Memory B cell (primary cell): ENCODE results near the gene CALR.
"Not testable (repeated sequence)": the region's sequence is repeated elsewhere in the genome, so short reads cannot be mapped to it uniquely, and the experiment has no call there.

Experiments
- ATAC-seq: fragments of 150-1000 bp; cut with Tn5 transposase; 2 replicates; pipeline ENCODE4 v1.10.0; 2021; ENCODE audit warnings: low read depth, mild to moderate bottlenecking, moderate library complexity
- DNase-seq, 2 donors: peaks; one replicate each; pipeline ENCODE4 v3.0.0; 2022; ENCODE audit warnings: low spot score in 2 of 2
- H3K27ac Mint-ChIP-seq: one replicate; pipeline ENCODE4 v1.8.0; 2022; ENCODE audit warnings: mild to moderate bottlenecking, moderate library complexity, mixed read lengths
- H3K27me3 Mint-ChIP-seq: one replicate; pipeline ENCODE4 v1.8.0; 2022; ENCODE audit warnings: mixed read lengths
- H3K36me3 Mint-ChIP-seq: one replicate; pipeline ENCODE4 v1.8.0; 2022; ENCODE audit warnings: mild to moderate bottlenecking, mixed read lengths
- H3K4me1 Mint-ChIP-seq: one replicate; pipeline ENCODE4 v1.8.0; 2022; ENCODE audit warnings: mixed read lengths
- H3K4me3 Mint-ChIP-seq: one replicate; pipeline ENCODE4 v1.8.0; 2022; ENCODE audit warnings: mild to moderate bottlenecking, moderate library complexity, mixed read lengths
- H3K9me3 Mint-ChIP-seq: one replicate; pipeline ENCODE4 v1.8.0; 2022; ENCODE audit warnings: mixed read lengths

Gene CALR

GRCh38 chr19:12943437-12944044, 5.1 kb downstream of the CALR start:
- peaks cover 29% of the 10 kb centered on the region for H3K4me1 Mint-ChIP-seq
- peak overlapping the region; percentile 91 for H3K27ac Mint-ChIP-seq
- ATAC-seq = no peak
- H3K27me3 Mint-ChIP-seq = no peaks in the 10 kb centered on the region
- no peak for DNase-seq
- no peaks in the 10 kb centered on the region for H3K9me3 Mint-ChIP-seq
- no peak overlapping the region for H3K4me3 Mint-ChIP-seq
- peaks cover 32% of the 10 kb centered on the region for H3K36me3 Mint-ChIP-seq

GRCh38 chr19:12944104-12944674, 5.8 kb downstream of the CALR start:
- H3K36me3 Mint-ChIP-seq = peaks cover 28% of the 10 kb centered on the region

GRCh38 chr19:12945479-12946091, 7.2 kb downstream of the CALR start, which contains the start of gene RAD23A:
Gene RAD23A, plus strand, starts transcription at chr19:12945862. Its CDS starts 87 bp downstream, at chr19:12945949.
- H3K4me3 Mint-ChIP-seq = peak within 1 kb of the TSS; percentile 94
- DNase-seq (peak; percentile 98), ATAC-seq (peak; percentile 86)
- no peaks in the 10 kb centered on the region for H3K27me3 Mint-ChIP-seq
- H3K27ac Mint-ChIP-seq = peak within 1 kb of the TSS; percentile 91
- no peaks in the 10 kb centered on the region for H3K9me3 Mint-ChIP-seq
- H3K4me1 Mint-ChIP-seq = peaks cover 17% of the 10 kb centered on the region
- H3K36me3 Mint-ChIP-seq = peaks cover 28% of the 10 kb centered on the region

More at GRCh38 chr19:12944104-12944674, 5.8 kb downstream of the CALR start:
- Mint-ChIP-seq H3K9me3 (no peaks in the 10 kb centered on the region), H3K27ac (peak overlapping the region; percentile 91), H3K4me1 (peaks cover 26% of the 10 kb centered on the region), H3K27me3 (no peaks in the 10 kb centered on the region), H3K4me3 (no peak overlapping the region)
- ATAC-seq (no peak), DNase-seq (no peak)

DNA sequence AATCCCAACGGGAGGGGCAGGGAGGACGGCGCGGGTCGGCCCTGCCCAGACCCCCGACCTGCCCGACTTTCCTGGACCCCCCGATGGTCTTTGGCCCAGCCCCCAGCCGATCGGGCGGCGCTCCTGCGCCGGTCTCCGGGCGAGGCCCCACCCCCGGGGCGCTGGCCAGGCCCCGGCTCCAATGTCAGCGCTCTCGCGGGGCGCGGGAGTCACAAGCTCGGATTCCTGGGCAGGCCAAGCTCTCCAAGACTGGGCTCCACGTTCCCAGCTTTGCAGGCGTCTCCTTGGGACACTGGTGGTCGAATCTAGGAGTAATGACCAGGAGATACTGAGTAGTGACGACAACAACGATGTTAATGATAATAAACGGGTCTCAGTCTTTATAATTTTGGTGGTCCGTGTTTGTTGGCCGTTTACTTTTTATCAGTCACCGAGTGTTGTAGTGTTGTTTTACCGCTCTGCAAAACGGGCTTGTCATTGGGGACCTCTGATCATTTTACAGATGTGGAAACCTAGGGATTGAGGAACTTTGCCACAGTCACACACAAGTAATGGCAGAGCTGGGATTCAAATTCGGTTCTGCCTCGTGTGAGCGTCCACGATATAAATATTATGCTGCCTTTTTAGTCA, 7.8 kb downstream of the CALR start:
- Mint-ChIP-seq H3K36me3 (peaks cover 28% of the 10 kb centered on the region), H3K27ac (peak overlapping the region; percentile 91), H3K4me1 (peaks cover 14% of the 10 kb centered on the region), H3K27me3 (no peaks in the 10 kb centered on the region), H3K9me3 (no peaks in the 10 kb centered on the region), H3K4me3 (peak overlapping the region; percentile 94)
- peak; percentile 36 for ATAC-seq
- DNase-seq = peak in 1 of 2 donors; percentile 58

GRCh38 chr19:12946731-12947496, 8.5 kb downstream of the CALR start:
- Mint-ChIP-seq H3K4me3 (peak overlapping the region; percentile 94), H3K36me3 (peaks cover 32% of the 10 kb centered on the region), H3K27me3 (no peaks in the 10 kb centered on the region), H3K9me3 (no peaks in the 10 kb centered on the region), H3K27ac (peak overlapping the region; percentile 91), H3K4me1 (peaks cover 14% of the 10 kb centered on the region)
- ATAC-seq (no peak), DNase-seq (no peak)

- H3K4me3 Mint-ChIP-seq = no peak overlapping the region
- H3K27me3 Mint-ChIP-seq = no peaks in the 10 kb centered on the region
- peaks cover 12% of the 10 kb centered on the region for H3K4me1 Mint-ChIP-seq
- H3K36me3 Mint-ChIP-seq = peaks cover 33% of the 10 kb centered on the region
- DNase-seq (no peak), ATAC-seq (no peak)
- no peak overlapping the region for H3K27ac Mint-ChIP-seq
- H3K9me3 Mint-ChIP-seq = no peaks in the 10 kb centered on the region
Measured at GRCh38 chr19:12947702-12948611, 9.5 kb downstream of the CALR start.

DNA sequence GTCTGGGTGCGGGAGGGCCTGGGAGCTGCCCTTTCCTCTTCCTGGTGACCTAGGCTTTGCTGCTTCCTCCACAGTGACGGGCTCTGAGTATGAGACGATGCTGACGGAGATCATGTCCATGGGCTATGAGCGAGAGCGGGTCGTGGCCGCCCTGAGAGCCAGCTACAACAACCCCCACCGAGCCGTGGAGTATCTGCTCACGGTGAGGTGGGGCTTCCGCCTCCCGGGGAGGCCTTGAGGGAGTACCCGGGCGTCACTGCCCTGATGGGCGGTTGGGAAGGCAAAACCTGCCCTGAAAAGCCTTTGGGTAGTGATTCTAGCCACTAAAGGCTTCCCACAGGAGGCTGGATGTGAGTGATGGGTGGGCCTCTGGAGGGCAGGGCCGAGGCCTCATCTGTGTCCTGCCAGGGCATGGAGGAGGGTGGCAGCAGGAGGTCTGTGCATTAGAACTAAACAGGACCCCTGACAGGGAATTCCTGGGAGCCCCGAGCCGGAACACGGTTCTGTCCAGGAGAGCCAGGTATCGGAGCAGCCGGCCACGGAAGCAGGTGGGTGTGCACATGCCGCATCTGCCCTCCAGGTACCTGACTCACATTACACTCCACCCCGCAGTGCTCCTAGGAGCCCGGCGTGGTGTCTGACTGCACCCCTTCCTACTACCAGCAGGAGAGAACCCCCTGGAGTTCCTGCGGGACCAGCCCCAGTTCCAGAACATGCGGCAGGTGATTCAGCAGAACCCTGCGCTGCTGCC, 10.4 kb downstream of the CALR start:
- no peaks in the 10 kb centered on the region for H3K27me3 Mint-ChIP-seq

GRCh38 chr19:12949363-12950283, 11.2 kb downstream of the CALR start:
- H3K9me3 Mint-ChIP-seq = no peaks in the 10 kb centered on the region
- H3K36me3 Mint-ChIP-seq = peaks cover 30% of the 10 kb centered on the region
- H3K4me1 Mint-ChIP-seq = peaks cover 11% of the 10 kb centered on the region
- DNase-seq (no peak), ATAC-seq (no peak)
- peak overlapping the region; percentile 18 for H3K27ac Mint-ChIP-seq
- H3K4me3 Mint-ChIP-seq = no peak overlapping the region
- no peaks in the 10 kb centered on the region for H3K27me3 Mint-ChIP-seq

More for the DNA sequence above, 10.4 kb downstream of the CALR start:
- Mint-ChIP-seq H3K27ac (no peak overlapping the region), H3K36me3 (peaks cover 28% of the 10 kb centered on the region), H3K9me3 (no peaks in the 10 kb centered on the region), H3K4me1 (peaks cover 7% of the 10 kb centered on the region), H3K4me3 (no peak overlapping the region)
- ATAC-seq = no peak
- DNase-seq = no peak

DNA sequence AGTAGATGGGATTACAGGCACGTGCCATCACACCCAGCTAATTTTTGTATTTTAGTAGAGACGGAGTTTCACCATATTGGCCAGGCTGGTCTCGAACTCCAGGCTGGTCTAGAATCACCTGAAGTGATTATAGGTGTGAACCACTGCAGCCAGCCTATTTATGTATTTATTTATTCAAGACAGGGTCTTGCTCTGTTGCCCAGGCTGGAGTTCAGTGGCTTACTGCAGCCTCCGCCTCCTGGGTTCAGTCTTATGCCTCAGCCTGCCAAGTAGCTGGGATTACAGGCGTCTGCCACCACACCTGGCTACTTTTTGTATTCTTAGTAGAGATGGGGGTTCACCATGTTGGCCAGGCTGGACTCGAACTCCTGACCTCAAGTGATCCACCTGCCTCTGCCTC, 13.6 kb downstream of the CALR start:
- H3K27me3 Mint-ChIP-seq, ATAC-seq, H3K4me3 Mint-ChIP-seq, DNase-seq, H3K27ac Mint-ChIP-seq, H3K9me3 Mint-ChIP-seq: not testable (repeated sequence)
- H3K4me1 Mint-ChIP-seq = peaks cover 19% of the 10 kb centered on the region
- H3K36me3 Mint-ChIP-seq = peaks cover 30% of the 10 kb centered on the region

- Mint-ChIP-seq H3K4me1 (peaks cover 19% of the 10 kb centered on the region), H3K9me3 (no peaks in the 10 kb centered on the region), H3K36me3 (peaks cover 29% of the 10 kb centered on the region), H3K27me3 (no peaks in the 10 kb centered on the region), H3K4me3 (no peak overlapping the region), H3K27ac (no peak overlapping the region)
- DNase-seq = no peak
- no peak for ATAC-seq
Measured at GRCh38 chr19:12952488-12953137, 14.2 kb downstream of the CALR start.

DNA sequence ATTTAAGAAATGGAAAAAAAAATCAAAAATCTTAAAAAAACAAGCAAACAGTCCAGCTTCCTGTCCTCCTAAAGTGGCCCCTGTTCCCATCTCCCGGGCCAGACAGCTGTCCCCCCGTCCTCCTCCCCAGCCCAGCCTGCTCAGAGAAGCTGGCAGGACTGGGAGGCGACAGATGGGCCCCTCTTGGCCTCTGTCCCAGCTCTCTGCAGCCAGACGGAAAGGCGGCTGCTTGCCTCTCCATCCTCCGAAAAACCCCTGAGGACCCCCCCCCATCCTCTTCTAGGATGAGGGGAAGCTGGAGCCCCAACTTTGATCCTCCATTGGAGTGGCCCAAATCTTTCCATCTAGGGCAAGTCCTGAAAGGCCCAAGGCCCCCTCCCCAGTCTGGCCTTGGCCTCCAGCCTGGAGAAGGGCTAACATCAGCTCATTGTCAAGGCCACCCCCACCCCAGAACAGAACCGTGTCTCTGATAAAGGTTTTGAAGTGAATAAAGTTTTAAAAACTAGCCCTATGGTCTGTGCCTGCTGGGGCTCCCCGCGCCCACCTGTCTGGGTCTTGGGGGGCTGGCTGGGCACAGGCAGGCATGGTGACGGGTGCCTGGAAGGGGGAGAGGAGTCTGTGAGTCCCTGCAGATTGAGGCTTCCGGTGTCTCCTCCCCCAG, 14.9 kb downstream of the CALR start:
- ATAC-seq (no peak), DNase-seq (no peak)
- H3K4me3 Mint-ChIP-seq = no peak overlapping the region
- H3K4me1 Mint-ChIP-seq = peaks cover 19% of the 10 kb centered on the region
- H3K27me3 Mint-ChIP-seq = no peaks in the 10 kb centered on the region
- no peak overlapping the region for H3K27ac Mint-ChIP-seq
- peaks cover 27% of the 10 kb centered on the region for H3K36me3 Mint-ChIP-seq
- no peaks in the 10 kb centered on the region for H3K9me3 Mint-ChIP-seq
